MM.1S (cell line): ENCODE measurements around the gene SMAD3.

Source experiments
- EZH2 ChIP-seq: fragments of 300-600 bp; sonication (generic); optimal IDR thresholded peaks from 2 replicates; pipeline ENCODE3; 2017; ENCODE audit warnings: low read depth, mild to moderate bottlenecking, antibody characterized with exemption, low read length, mixed read lengths
- TF ChIP-seq, protein P1 (sequence below): fragments of 300-600 bp; sonication (generic); IDR thresholded peaks from 2 replicates; pipeline ENCODE4 v1.5.1; 2016; ENCODE audit warnings: antibody characterized with exemption, low read length, mixed read lengths

DNA sequence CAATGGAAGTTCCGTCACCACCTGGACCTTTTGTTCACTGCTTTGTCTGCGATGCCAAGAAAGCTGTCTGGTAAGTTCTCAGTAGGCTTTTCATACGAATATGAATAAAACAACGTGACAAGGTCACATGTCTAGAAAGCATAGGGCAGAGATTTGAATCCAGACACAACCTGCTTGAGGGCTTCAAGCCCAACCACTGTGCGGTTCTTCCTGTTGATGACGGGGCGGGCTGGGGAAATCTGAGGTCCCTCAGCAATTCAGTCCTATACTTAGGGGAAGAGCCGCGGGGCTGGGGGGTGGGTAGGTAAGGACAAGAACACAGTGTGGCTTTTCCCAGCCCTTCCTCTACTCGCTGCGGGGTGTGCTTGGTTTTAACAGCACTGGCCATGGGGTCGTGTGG is 32.4 kb upstream of the SMAD3 start:
- no peak for TF ChIP-seq EZH2
- TF ChIP-seq, protein P1, sequence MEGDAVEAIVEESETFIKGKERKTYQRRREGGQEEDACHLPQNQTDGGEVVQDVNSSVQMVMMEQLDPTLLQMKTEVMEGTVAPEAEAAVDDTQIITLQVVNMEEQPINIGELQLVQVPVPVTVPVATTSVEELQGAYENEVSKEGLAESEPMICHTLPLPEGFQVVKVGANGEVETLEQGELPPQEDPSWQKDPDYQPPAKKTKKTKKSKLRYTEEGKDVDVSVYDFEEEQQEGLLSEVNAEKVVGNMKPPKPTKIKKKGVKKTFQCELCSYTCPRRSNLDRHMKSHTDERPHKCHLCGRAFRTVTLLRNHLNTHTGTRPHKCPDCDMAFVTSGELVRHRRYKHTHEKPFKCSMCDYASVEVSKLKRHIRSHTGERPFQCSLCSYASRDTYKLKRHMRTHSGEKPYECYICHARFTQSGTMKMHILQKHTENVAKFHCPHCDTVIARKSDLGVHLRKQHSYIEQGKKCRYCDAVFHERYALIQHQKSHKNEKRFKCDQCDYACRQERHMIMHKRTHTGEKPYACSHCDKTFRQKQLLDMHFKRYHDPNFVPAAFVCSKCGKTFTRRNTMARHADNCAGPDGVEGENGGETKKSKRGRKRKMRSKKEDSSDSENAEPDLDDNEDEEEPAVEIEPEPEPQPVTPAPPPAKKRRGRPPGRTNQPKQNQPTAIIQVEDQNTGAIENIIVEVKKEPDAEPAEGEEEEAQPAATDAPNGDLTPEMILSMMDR, result no peak
